ENCODE measurements around the gene OCEL1. TPM values are rescaled to one million over a fixed set of nuclear protein-coding genes. Genes with fewer than 3 reads are reported as not detected.

Gene OCEL1
- total and polyA plus RNA-seq, 10 of the 15 experiments (the other 5 are each of a cell fraction or from before 2014, with no cell fraction given): 2.8 to 18.2 (median 7.4) TPM

DNA sequence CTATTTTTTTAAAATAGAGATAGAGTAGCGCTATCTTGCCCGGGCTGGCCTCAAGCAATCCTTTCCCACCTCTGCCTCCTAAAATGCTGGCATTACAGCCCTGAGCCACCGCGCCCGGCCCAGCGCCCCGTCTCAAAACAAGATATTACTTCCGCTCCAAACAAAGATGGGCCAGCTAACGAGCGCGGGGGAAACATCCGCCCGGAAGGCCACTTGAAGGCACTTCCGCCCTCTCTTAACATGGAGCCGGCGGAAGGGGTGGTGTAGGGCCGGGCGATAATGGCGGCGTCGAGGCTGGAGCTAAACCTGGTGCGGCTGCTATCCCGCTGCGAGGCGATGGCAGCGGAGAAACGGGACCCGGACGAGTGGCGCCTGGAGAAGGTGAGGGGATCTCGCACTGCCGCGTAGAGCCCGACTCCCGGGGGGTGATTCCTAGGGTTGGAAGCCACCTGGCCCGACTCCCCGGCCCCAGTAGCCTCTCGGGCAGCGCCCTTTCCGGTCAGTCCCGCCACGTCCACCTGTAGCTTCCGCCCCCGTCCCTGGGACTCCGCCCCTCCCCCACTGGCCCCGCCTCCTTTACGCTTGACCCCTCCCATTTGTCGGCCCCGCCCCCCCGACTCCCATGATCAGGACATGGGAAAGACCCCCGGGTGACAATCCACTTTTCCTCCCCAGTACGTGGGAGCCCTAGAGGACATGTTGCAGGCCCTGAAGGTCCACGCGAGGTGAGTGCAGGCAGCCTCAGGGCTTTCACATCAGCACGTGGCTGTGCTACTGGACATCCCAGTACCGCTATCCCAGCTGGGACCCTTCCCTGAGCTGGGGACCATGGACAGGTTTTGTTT, 10.7 kb upstream of the OCEL1 start, which contains the start of gene USE1 (continued):
- TF ChIP-seq STAT3 (IDR thresholded peaks at IDR 0.05; ENCODE audit: low read depth, low read length) (no peak), E4F1 (IDR thresholded peaks at IDR 0.05; ENCODE audit: borderline replicate concordance, partially characterized antibody) (peak; percentile 87), BRCA1 (IDR thresholded peaks at IDR 0.05; ENCODE audit: low read depth, low read length) (no peak), GATAD2B (conservative IDR thresholded peaks at IDR 0.05; ENCODE audit: low read depth) (peak; percentile 88), NFXL1 (IDR thresholded peaks at IDR 0.05; ENCODE audit: borderline replicate concordance) (no peak), YY1 (IDR thresholded peaks at IDR 0.05; ENCODE audit: low read depth, low read length) (peak; percentile 100), HCFC1 (IDR thresholded peaks at IDR 0.05; ENCODE audit: low read length) (peak; percentile 86), NFYA (IDR thresholded peaks at IDR 0.05; ENCODE audit: borderline replicate concordance, low read depth, low read length) (no peak), MEF2B (IDR thresholded peaks at IDR 0.05; ENCODE audit: partially characterized antibody, poor library complexity, severe bottlenecking) (no peak), CUX1 (IDR thresholded peaks at IDR 0.05; ENCODE audit: insufficient replicate concordance, low read depth, low read length) (no peak), EGR1 (IDR thresholded peaks at IDR 0.05; ENCODE audit: borderline replicate concordance in 1 of 2, low read depth in 2 of 2, low read length in 2 of 2) (peak; percentile 12 to 82), NBN (IDR thresholded peaks at IDR 0.05) (peak; percentile 93), SREBF1 (IDR thresholded peaks at IDR 0.05; ENCODE audit: low read length) (no peak), DPF2 (IDR thresholded peaks at IDR 0.05) (peak; percentile 36; the same call in 1 of the 2 replicates), CEBPB (IDR thresholded peaks at IDR 0.05; ENCODE audit: borderline replicate concordance in 1 of 2, low read depth in 2 of 2, low read length in 2 of 2) (no peak)
- TF ChIP-seq, protein P1, sequence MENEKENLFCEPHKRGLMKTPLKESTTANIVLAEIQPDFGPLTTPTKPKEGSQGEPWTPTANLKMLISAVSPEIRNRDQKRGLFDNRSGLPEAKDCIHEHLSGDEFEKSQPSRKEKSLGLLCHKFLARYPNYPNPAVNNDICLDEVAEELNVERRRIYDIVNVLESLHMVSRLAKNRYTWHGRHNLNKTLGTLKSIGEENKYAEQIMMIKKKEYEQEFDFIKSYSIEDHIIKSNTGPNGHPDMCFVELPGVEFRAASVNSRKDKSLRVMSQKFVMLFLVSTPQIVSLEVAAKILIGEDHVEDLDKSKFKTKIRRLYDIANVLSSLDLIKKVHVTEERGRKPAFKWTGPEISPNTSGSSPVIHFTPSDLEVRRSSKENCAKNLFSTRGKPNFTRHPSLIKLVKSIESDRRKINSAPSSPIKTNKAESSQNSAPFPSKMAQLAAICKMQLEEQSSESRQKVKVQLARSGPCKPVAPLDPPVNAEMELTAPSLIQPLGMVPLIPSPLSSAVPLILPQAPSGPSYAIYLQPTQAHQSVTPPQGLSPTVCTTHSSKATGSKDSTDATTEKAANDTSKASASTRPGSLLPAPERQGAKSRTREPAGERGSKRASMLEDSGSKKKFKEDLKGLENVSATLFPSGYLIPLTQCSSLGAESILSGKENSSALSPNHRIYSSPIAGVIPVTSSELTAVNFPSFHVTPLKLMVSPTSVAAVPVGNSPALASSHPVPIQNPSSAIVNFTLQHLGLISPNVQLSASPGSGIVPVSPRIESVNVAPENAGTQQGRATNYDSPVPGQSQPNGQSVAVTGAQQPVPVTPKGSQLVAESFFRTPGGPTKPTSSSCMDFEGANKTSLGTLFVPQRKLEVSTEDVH (IDR thresholded peaks at IDR 0.05; ENCODE audit: low read depth, partially characterized antibody): peak; percentile 92
- TF ChIP-seq, protein P2, sequence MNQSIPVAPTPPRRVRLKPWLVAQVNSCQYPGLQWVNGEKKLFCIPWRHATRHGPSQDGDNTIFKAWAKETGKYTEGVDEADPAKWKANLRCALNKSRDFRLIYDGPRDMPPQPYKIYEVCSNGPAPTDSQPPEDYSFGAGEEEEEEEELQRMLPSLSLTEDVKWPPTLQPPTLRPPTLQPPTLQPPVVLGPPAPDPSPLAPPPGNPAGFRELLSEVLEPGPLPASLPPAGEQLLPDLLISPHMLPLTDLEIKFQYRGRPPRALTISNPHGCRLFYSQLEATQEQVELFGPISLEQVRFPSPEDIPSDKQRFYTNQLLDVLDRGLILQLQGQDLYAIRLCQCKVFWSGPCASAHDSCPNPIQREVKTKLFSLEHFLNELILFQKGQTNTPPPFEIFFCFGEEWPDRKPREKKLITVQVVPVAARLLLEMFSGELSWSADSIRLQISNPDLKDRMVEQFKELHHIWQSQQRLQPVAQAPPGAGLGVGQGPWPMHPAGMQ (IDR thresholded peaks at IDR 0.05; ENCODE audit: borderline replicate concordance): no peak
